DMS53 treated with DMSO at 0.1 percent for 48 hours (cell line): Measurements from ENCODE around the gene AGFG1.
"Not testable (repeated sequence)": the region's sequence is repeated elsewhere in the genome, so short reads cannot be mapped to it uniquely, and the experiment has no call there.

Source experiments
- DNase-seq: peaks from one replicate; lab custom pipeline; 2025; ENCODE audit not compliant: unreplicated experiment; lab: John Stamatoyannopoulos, UW

Gene AGFG1

GRCh38 chr2:227534714-227535113 lies 62.8 kb downstream of the AGFG1 start:
- DNase-seq, result no peak

GRCh38 chr2:227536445-227536844 lies 64.5 kb downstream of the AGFG1 start:
- DNase-seq, result peak; percentile 13

GRCh38 chr2:227539465-227539956 lies 67.6 kb downstream of the AGFG1 start:
- no peak for DNase-seq

GRCh38 chr2:227540352-227540751 lies 68.4 kb downstream of the AGFG1 start:
- DNase-seq, result not testable (repeated sequence)

GRCh38 chr2:227545990-227546389 lies 74.0 kb downstream of the AGFG1 start:
- DNase-seq, result no peak

- DNase-seq, result no peak
These were observed 79.9 kb downstream of the AGFG1 start for GRCh38 chr2:227551836-227552235.

- DNase-seq, result no peak
These were observed 90.6 kb downstream of the AGFG1 start for GRCh38 chr2:227562581-227562980.

- no peak for DNase-seq
These were observed 93.1 kb downstream of the AGFG1 start for GRCh38 chr2:227565080-227565479.

- no peak for DNase-seq
These were observed 94.1 kb downstream of the AGFG1 start for GRCh38 chr2:227566012-227566411.

- DNase-seq, result no peak
These were observed 96.9 kb downstream of the AGFG1 start for GRCh38 chr2:227568852-227569169.

- DNase-seq, result no peak
These were observed 98.7 kb downstream of the AGFG1 start for GRCh38 chr2:227570615-227571014.

- DNase-seq, result no peak
These were observed 104.2 kb downstream of the AGFG1 start for GRCh38 chr2:227576110-227576509.

GRCh38 chr2:227576812-227577211 lies 104.9 kb downstream of the AGFG1 start:
- no peak for DNase-seq

- DNase-seq, result no peak
These were observed 105.6 kb downstream of the AGFG1 start for GRCh38 chr2:227577555-227577954.

- no peak for DNase-seq
These were observed 106.7 kb downstream of the AGFG1 start for GRCh38 chr2:227578642-227579041.

- no peak for DNase-seq
These were observed 107.8 kb downstream of the AGFG1 start for GRCh38 chr2:227579791-227580190.

- no peak for DNase-seq
These were observed 110.4 kb downstream of the AGFG1 start for GRCh38 chr2:227582369-227582768.

GRCh38 chr2:227592694-227593387 lies 120.9 kb downstream of the AGFG1 start:
- no peak for DNase-seq

- DNase-seq, result no peak
These were observed 123.8 kb downstream of the AGFG1 start for GRCh38 chr2:227595797-227596196.

GRCh38 chr2:227597036-227597435 lies 125.1 kb downstream of the AGFG1 start:
- DNase-seq, result no peak

- no peak for DNase-seq
These were observed 126.0 kb downstream of the AGFG1 start for GRCh38 chr2:227597998-227598397.

GRCh38 chr2:227598835-227599503 lies 127.0 kb downstream of the AGFG1 start, which contains the start of gene SCYGR2:
Gene SCYGR2, plus strand, starts transcription at chr2:227598893. Its CDS starts 0 bp downstream, at chr2:227598893.
- not testable (repeated sequence) for DNase-seq

GRCh38 chr2:227602358-227602757 lies 130.4 kb downstream of the AGFG1 start:
- DNase-seq, result no peak
